Kidney (tissue), 14 donors: Measurements from ENCODE around the gene C6orf89. TPM values are rescaled to one million over a fixed set of nuclear protein-coding genes. Genes with fewer than 3 reads are reported as not detected.

ENCODE experiments used
- DNase-seq, 5 donors: peaks; one replicate each; pipeline ENCODE4 v3.0.0-alpha.2; 2013 to 2020
- FAIRE-seq: peaks from 2 replicates; lab custom pipeline; 2012; peaks lifted over from hg19 to GRCh38; lab: Jason Lieb, UNC
- H3K27ac ChIP-seq, 2 donors: one replicate each; pipeline ENCODE4 v1.7.0; 2013; ENCODE audit warnings: low read depth in 2 of 2, low read length in 2 of 2, inconsistent platforms in 1 of 2
- H3K27me3 ChIP-seq: one replicate; pipeline ENCODE4 v1.7.1; 2013; ENCODE audit warnings: low read length, inconsistent platforms; ENCODE audit not compliant: control insufficient read depth, insufficient read depth
- H3K36me3 ChIP-seq, 3 donors: one replicate each; pipeline versions ENCODE4 v1.7.0 to v1.7.1; 2013; ENCODE audit warnings: low read length in 3 of 3, control low read depth in 1 of 3, inconsistent platforms in 1 of 3; ENCODE audit not compliant: insufficient read depth in 3 of 3, control insufficient read depth in 2 of 3
- H3K4me1 ChIP-seq, 3 donors: one replicate each; pipeline versions ENCODE4 v1.7.0 to v1.7.1; 2013; ENCODE audit warnings: low read length in 3 of 3, inconsistent platforms in 1 of 3, low read depth in 1 of 3; ENCODE audit not compliant: control insufficient read depth in 2 of 3, insufficient read depth in 2 of 3
- H3K4me3 ChIP-seq, 3 donors: one replicate each; pipeline versions ENCODE4 v1.7.0 to v1.8.1; 2013; ENCODE audit warnings: low read length in 3 of 3, control low read depth in 1 of 3, inconsistent platforms in 1 of 3
- H3K9ac ChIP-seq, 3 donors: one replicate each; pipeline versions ENCODE4 v1.7.0 to v1.7.1; 2013; ENCODE audit warnings: low read length in 3 of 3, control low read depth in 1 of 3, inconsistent platforms in 1 of 3
- H3K9me3 ChIP-seq, 3 donors: one replicate each; pipeline versions ENCODE4 v1.7.0 to v1.7.1; 2013; ENCODE audit warnings: low read length in 3 of 3, control low read depth in 1 of 3, inconsistent platforms in 1 of 3; ENCODE audit not compliant: control insufficient read depth in 2 of 3, insufficient read depth in 1 of 3
- intact Hi-C: fragments of 100-400 bp; cut with DNase I; formaldehyde crosslinking; loops from one replicate; pipeline ENCODE4 v1.11.1; 2022
- polyA plus RNA-seq: library from polyadenylated mRNA; stranded (reverse); fragments of 350-450 nt; fragmentation: Illumina TruSeq; extraction: RNeasy Lipid Tissue Mini Kit (QIAGEN cat#74804); gene quantifications from one replicate; pipeline ENCODE4 v1.2.3, GENCODE V29; 2014; ENCODE audit warnings: low read depth, low replicate concordance; ENCODE audit not compliant: insufficient read depth
- total RNA-seq: library from RNA; stranded (reverse); fragmentation: NEBNext Ultra II Directional; extraction: Animal tissue kit (Norgen Biotek cat#: 25700); gene quantifications from one replicate; pipeline ENCODE4 v1.2.1, GENCODE V29; 2021
- TF ChIP-seq, protein P1 (sequence below): IDR thresholded peaks from 3 replicates; pipeline ENCODE4 v1.5.1; 2012; ENCODE audit warnings: mild to moderate bottlenecking, moderate library complexity, borderline replicate concordance; ENCODE audit not compliant: insufficient read depth; ENCODE audit errors: extremely low read depth
- donor health status: control.
- donor health status: control.
- donor health status: control.
- donor health status: control.
- donor health status: control.
- donor health status: DM: yes; HTN: yes; CAD: no.
- donor health status: Normal renal cell carcinoma (clear cell type).

The C6orf89 gene
- total and polyA plus RNA-seq, 2 donors from 2014 or later, result 25.7 to 72.4 TPM

GRCh38 chr6:36962874-36963273 lies 77.1 kb downstream of the C6orf89 start:
- peak; percentile 41 to 77 (median 68) for DNase-seq
- FAIRE-seq, result no peak
- Histone ChIP-seq H3K27me3 (no peaks in the 10 kb centered on the region), H3K27ac (no peak overlapping the region), H3K9ac (no peak overlapping the region), H3K4me3 (no peak overlapping the region), H3K36me3 (peaks cover 2 to 7% (median 2%) of the 10 kb centered on the region in 3 donors), H3K4me1 (peaks cover 0 to 13% (median 8%) of the 10 kb centered on the region in 3 donors), H3K9me3 (no peaks in the 10 kb centered on the region)
- TF ChIP-seq, protein P1, sequence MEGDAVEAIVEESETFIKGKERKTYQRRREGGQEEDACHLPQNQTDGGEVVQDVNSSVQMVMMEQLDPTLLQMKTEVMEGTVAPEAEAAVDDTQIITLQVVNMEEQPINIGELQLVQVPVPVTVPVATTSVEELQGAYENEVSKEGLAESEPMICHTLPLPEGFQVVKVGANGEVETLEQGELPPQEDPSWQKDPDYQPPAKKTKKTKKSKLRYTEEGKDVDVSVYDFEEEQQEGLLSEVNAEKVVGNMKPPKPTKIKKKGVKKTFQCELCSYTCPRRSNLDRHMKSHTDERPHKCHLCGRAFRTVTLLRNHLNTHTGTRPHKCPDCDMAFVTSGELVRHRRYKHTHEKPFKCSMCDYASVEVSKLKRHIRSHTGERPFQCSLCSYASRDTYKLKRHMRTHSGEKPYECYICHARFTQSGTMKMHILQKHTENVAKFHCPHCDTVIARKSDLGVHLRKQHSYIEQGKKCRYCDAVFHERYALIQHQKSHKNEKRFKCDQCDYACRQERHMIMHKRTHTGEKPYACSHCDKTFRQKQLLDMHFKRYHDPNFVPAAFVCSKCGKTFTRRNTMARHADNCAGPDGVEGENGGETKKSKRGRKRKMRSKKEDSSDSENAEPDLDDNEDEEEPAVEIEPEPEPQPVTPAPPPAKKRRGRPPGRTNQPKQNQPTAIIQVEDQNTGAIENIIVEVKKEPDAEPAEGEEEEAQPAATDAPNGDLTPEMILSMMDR, result no peak
- intact Hi-C loops, result no loop called here

GRCh38 chr6:36963451-36964290 lies 77.9 kb downstream of the C6orf89 start:
- DNase-seq (peak in 2 of 5 donors; percentile 27 to 77), FAIRE-seq (no peak)
- Histone ChIP-seq H3K27ac (no peak overlapping the region), H3K27me3 (no peaks in the 10 kb centered on the region), H3K9me3 (no peaks in the 10 kb centered on the region), H3K9ac (no peak overlapping the region), H3K4me1 (peaks cover 0 to 13% (median 8%) of the 10 kb centered on the region in 3 donors), H3K4me3 (no peak overlapping the region), H3K36me3 (peaks cover 5 to 15% (median 9%) of the 10 kb centered on the region in 3 donors)
- TF ChIP-seq, protein P1, result no peak
- intact Hi-C loops, result no loop called here

DNA sequence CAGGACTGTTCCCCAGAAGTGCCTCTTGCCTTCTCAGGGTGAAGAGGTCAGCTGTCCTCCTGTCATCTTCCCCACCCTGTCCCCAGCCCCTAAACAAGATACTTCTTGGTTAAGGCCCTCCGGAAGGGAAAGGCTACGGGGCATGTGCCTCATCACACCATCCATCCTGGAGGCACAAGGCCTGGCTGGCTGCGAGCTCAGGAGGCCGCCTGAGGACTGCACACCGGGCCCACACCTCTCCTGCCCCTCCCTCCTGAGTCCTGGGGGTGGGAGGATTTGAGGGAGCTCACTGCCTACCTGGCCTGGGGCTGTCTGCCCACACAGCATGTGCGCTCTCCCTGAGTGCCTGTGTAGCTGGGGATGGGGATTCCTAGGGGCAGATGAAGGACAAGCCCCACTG lies 78.6 kb downstream of the C6orf89 start:
- Histone ChIP-seq H3K9me3 (no peaks in the 10 kb centered on the region), H3K4me1 (peaks cover 0 to 13% (median 10%) of the 10 kb centered on the region in 3 donors), H3K4me3 (no peak overlapping the region), H3K36me3 (peaks cover 5 to 21% (median 15%) of the 10 kb centered on the region in 3 donors), H3K9ac (no peak overlapping the region), H3K27me3 (no peaks in the 10 kb centered on the region), H3K27ac (no peak overlapping the region)
- intact Hi-C loops, result no loop called here
- DNase-seq (peak in 1 of 5 donors; percentile 66), FAIRE-seq (no peak)
- TF ChIP-seq, protein P1, result no peak
